HepG2 (cell line): ENCODE measurements around the gene NYAP2. TPM values are rescaled to one million over a fixed set of nuclear protein-coding genes. Genes with fewer than 3 reads are reported as not detected.

Experiments used
- ATAC-seq: fragments of 200-7000 bp; cut with Tn5 transposase; 3 replicates; pipeline ENCODE4 v1.9.1; 2020; ENCODE audit warnings: mild to moderate bottlenecking, moderate library complexity
- BruUV-seq: library from RNA; stranded (reverse); fragments of 400-500 nt; replicated peaks from 2 replicates; lab custom pipeline; 2021; lab: Mats Ljungman, UMichigan
- CTCF ChIA-PET: fragments of 300-600 bp; formaldehyde crosslinking; extraction: SDS; loops from one replicate; lab custom pipeline; 2021; ENCODE audit warnings: low total read pairs, inconsistent platforms, low intra/inter-chr PET ratio; lab: Yijun Ruan, JAX
- POLR2A ChIA-PET: fragments of 350-600 bp; sonication (Branson Sonifier 250); formaldehyde crosslinking; loops from one replicate; lab custom pipeline; 2020; ENCODE audit warnings: antibody characterized with exemption, inconsistent platforms; lab: Yijun Ruan, JAX
- DNase-seq: peaks from one replicate; pipeline ENCODE4 v3.0.0-alpha.2; 2015; ENCODE audit warnings: low spot score
- FAIRE-seq: peaks from 3 replicates; lab custom pipeline; 2011; peaks lifted over from hg19 to GRCh38; lab: Jason Lieb, UNC
- H2AFZ ChIP-seq: one replicate; pipeline ENCODE4 v1.6.1; 2011; ENCODE audit warnings: low read length, inconsistent platforms
- H3K27ac ChIP-seq: fragments of 300-600 bp; 3 replicates; pipeline ENCODE4 v1.8.0; 2011; ENCODE audit warnings: mixed run types, mild to moderate bottlenecking, mixed read lengths, low read length, inconsistent platforms; ENCODE audit not compliant: insufficient read depth; ENCODE audit errors: extremely low read length
- H3K27me3 ChIP-seq, 2 experiments: fragments of 200-600 bp in 1 of 2; 2 replicates in 1 of 2; 3 replicates in 1 of 2; pipeline versions ENCODE4 v1.6.0 to v1.8.0; 2011; ENCODE audit warnings: low read length in 2 of 2, mild to moderate bottlenecking in 2 of 2, moderate library complexity in 2 of 2, inconsistent platforms in 1 of 2; ENCODE audit not compliant: insufficient read depth in 2 of 2, control insufficient read depth in 1 of 2
- H3K36me3 ChIP-seq, 2 experiments: fragments of 200-600 bp in 1 of 2; replicated peaks in 1 of 2; 2 replicates in 1 of 2; 3 replicates in 1 of 2; pipeline versions ENCODE4 v1.5.1 to v1.8.0; 2011; ENCODE audit warnings: low read length in 2 of 2, inconsistent platforms in 1 of 2; ENCODE audit not compliant: insufficient read depth in 2 of 2, control insufficient read depth in 1 of 2
- H3K4me1 ChIP-seq: 2 replicates; pipeline ENCODE4 v1.5.1; 2012; ENCODE audit warnings: low read length, inconsistent platforms; ENCODE audit not compliant: insufficient read depth
- H3K4me2 ChIP-seq: 2 replicates; pipeline ENCODE4 v1.6.0; 2011; ENCODE audit warnings: low read depth, low read length, inconsistent platforms
- H3K4me3 ChIP-seq, 3 experiments: fragments of 200-600 bp in 1 of 3; sonication (generic), shearing (Covaris generic) in 1 of 3; replicated peaks in 1 of 3; 2 replicates each; pipeline ENCODE4 v1.5.1; 2011 to 2016; ENCODE audit warnings: low read length in 3 of 3, inconsistent platforms in 2 of 3, low read depth in 2 of 3, mild to moderate bottlenecking in 2 of 3, control low read depth in 1 of 3, mixed read lengths in 1 of 3; ENCODE audit not compliant: insufficient read depth in 1 of 3
- H3K79me2 ChIP-seq: one replicate; pipeline ENCODE4 v1.6.1; 2011; ENCODE audit warnings: low read length, inconsistent platforms; ENCODE audit not compliant: insufficient read depth
- H3K9ac ChIP-seq: 2 replicates; pipeline ENCODE4 v1.6.0; 2011; ENCODE audit warnings: mild to moderate bottlenecking, low read depth, low read length, inconsistent platforms; ENCODE audit not compliant: insufficient read depth
- H3K9me3 ChIP-seq: 2 replicates; pipeline ENCODE4 v1.5.1; 2012; ENCODE audit warnings: mild to moderate bottlenecking, low read length
- H4K20me1 ChIP-seq: 2 replicates; pipeline ENCODE4 v1.6.0; 2011; ENCODE audit warnings: inconsistent platforms, mild to moderate bottlenecking, low read length, moderate library complexity; ENCODE audit not compliant: insufficient read depth
- HMGA1 ChIP-seq: sonication (generic); formaldehyde crosslinking; conservative IDR thresholded peaks from 2 replicates; pipeline ENCODE4 v1.4.0; 2020; ENCODE audit warnings: missing genetic modification reagents
- LCORL ChIP-seq, 2 experiments: fragments of 450-650 bp in 1 of 2; sonication (generic) in 1 of 2; formaldehyde crosslinking in 1 of 2; IDR thresholded peaks; 2 replicates each; pipeline versions ENCODE4 v1.5.0 to v1.6.1; 2017 to 2020; ENCODE audit warnings: antibody characterized with exemption in 1 of 2, missing genetic modification reagents in 1 of 2
- RXRA ChIP-seq: sonication (generic); formaldehyde crosslinking; IDR thresholded peaks from 2 replicates; pipeline ENCODE4 v1.5.1; 2020; ENCODE audit warnings: missing genetic modification reagents
- SOX6 ChIP-seq, 2 experiments: fragments of 450-650 bp in 1 of 2; sonication (generic) in 1 of 2; formaldehyde crosslinking in 1 of 2; IDR thresholded peaks; 2 replicates each; pipeline versions ENCODE4 v1.4.0 to v1.6.1; 2017 to 2020; ENCODE audit warnings: antibody characterized with exemption in 1 of 2, mild to moderate bottlenecking in 1 of 2, missing genetic modification reagents in 1 of 2
- ZNF17 ChIP-seq: sonication (generic); formaldehyde crosslinking; IDR thresholded peaks from 2 replicates; pipeline ENCODE4 v1.5.0; 2020; ENCODE audit warnings: mild to moderate bottlenecking, missing genetic modification reagents
- ZNF282 ChIP-seq: fragments of 450-650 bp; IDR thresholded peaks from 2 replicates; pipeline ENCODE4 v1.6.1; 2018; ENCODE audit not compliant: partially characterized antibody
- ZNF501 ChIP-seq: sonication (generic); formaldehyde crosslinking; IDR thresholded peaks from 2 replicates; pipeline ENCODE4 v1.5.1; 2020; ENCODE audit warnings: mild to moderate bottlenecking, moderate library complexity, missing genetic modification reagents
- ZNF607 ChIP-seq: sonication (generic); formaldehyde crosslinking; IDR thresholded peaks from 2 replicates; pipeline ENCODE4 v1.5.1; 2020; ENCODE audit warnings: missing genetic modification reagents, mild to moderate bottlenecking, borderline replicate concordance
- WGBS: methylation state at CpG from one replicate; pipeline ENCODE4 v1.1.6; 2017; ENCODE audit warnings: low lambda C conversion rate; 5-methylcytosine and 5-hydroxymethylcytosine counted together
- in situ Hi-C: cut with HindIII; loops from 2 replicates; pipeline ENCODE4 v1.10.0; 2017; ENCODE audit warnings: low pct_unique_long_range_greater_than_20kb; ENCODE audit not compliant: extremely low pct_ligation_motif_present
- intact Hi-C: fragments of 100-400 bp; cut with micrococcal nuclease; formaldehyde crosslinking; loops from one replicate; pipeline ENCODE4 v1.10.0; 2022; ENCODE audit not compliant: unreplicated experiment
- polyA plus RNA-seq, 8 experiments: library from polyadenylated mRNA; depleted of rRNA in 3 of 8; stranded (reverse) in 7 of 8; unstranded in 1 of 8; fragments of >200 nt; fragmentation: Illumina TruSeq in 4 of 8; extraction: Trizol in 4 of 8; gene quantifications; 2 replicates each; pipeline versions ENCODE4 v1.2.1 to v1.2.3, GENCODE V29; 2011 to 2016; ENCODE audit warnings: low read depth in 4 of 8, missing spikeins in 1 of 8, mixed read lengths in 1 of 8; ENCODE audit not compliant: insufficient read depth in 1 of 8
- total RNA-seq, 5 experiments: library from RNA; depleted of rRNA; stranded (reverse); fragments of >200 nt; fragmentation: Illumina TruSeq; extraction: Trizol; gene quantifications; 2 replicates each; pipeline ENCODE4 v1.2.3, GENCODE V29; 2016; ENCODE audit warnings: low read depth in 1 of 5
- TF ChIP-seq, protein P1 (sequence below): sonication (generic); formaldehyde crosslinking; IDR thresholded peaks from 2 replicates; pipeline ENCODE4 v1.4.0; 2020; ENCODE audit warnings: missing genetic modification reagents, borderline replicate concordance
- TF ChIP-seq, protein P2 (sequence below): sonication (generic); formaldehyde crosslinking; IDR thresholded peaks from 2 replicates; pipeline ENCODE4 v1.4.0; 2020; ENCODE audit warnings: low read depth, mild to moderate bottlenecking, missing genetic modification reagents
- TF ChIP-seq, protein P3 (sequence below), 2 experiments: sonication (generic) in 1 of 2; formaldehyde crosslinking in 1 of 2; IDR thresholded peaks; 2 replicates each; pipeline versions ENCODE4 v1.5.1 to v1.6.1; 2011 to 2020; ENCODE audit warnings: borderline replicate concordance in 1 of 2, low read depth in 1 of 2, low read length in 1 of 2, mild to moderate bottlenecking in 1 of 2, missing genetic modification reagents in 1 of 2, moderate library complexity in 1 of 2
- TF ChIP-seq, protein P4 (sequence below): sonication (generic); formaldehyde crosslinking; IDR thresholded peaks from 2 replicates; pipeline ENCODE4 v1.5.1; 2020; ENCODE audit warnings: mild to moderate bottlenecking, missing genetic modification reagents
- TF ChIP-seq, protein P5 (sequence below): sonication (generic); formaldehyde crosslinking; IDR thresholded peaks from 2 replicates; pipeline ENCODE4 v1.5.1; 2020; ENCODE audit warnings: mild to moderate bottlenecking, moderate library complexity, missing genetic modification reagents

NYAP2 gene
- total and polyA plus RNA-seq, 2 of the 13 experiments (the other 11 are each of a cell fraction or from before 2014, with no cell fraction given): not detected

DNA sequence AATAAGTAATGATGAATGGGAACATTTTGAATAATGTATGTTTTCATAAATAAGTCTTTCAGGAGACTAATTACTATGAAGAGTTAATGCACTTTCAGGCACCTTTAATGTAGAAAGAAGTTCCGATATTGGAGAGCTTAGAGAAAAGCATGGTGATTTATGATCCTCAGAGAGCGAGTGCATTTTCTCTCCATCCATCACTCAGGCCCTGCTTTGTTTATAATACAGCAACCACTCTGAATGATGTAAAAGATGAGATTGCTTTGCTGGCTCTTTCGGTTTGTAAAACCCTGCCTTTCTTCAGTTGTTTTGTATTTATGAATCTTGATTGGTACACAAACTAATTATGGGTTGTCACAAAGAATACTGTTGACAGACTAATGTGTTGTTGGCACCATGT, 132.0 kb downstream of the NYAP2 start:
- Histone ChIP-seq H3K9ac (no peak overlapping the region), H3K9me3 (no peaks in the 10 kb centered on the region), H3K79me2 (no peaks in the 10 kb centered on the region), H3K27ac (no peak overlapping the region), H3K27me3 (no peaks in the 10 kb centered on the region; a peak in 1 of 5 replicates), H3K4me2 (no peak overlapping the region), H3K4me1 (no peaks in the 10 kb centered on the region), H2AFZ (no peak overlapping the region), H4K20me1 (no peaks in the 10 kb centered on the region; the same call in 1 of the 2 replicates), H3K4me3 (no peak overlapping the region), H3K36me3 (no peaks in the 10 kb centered on the region)
- WGBS: 26% methylated on average over 3 of the region's 3 CpGs
- POLR2A ChIA-PET: no interaction called here
- intact Hi-C loops (no loop called here), in situ Hi-C loops (no loop called here)
- ATAC-seq: no peak
- CTCF ChIA-PET: no interaction called here
- no TSS peak for BruUV-seq
- no peak for FAIRE-seq
- DNase-seq: no peak
- TF ChIP-seq, protein P1, sequence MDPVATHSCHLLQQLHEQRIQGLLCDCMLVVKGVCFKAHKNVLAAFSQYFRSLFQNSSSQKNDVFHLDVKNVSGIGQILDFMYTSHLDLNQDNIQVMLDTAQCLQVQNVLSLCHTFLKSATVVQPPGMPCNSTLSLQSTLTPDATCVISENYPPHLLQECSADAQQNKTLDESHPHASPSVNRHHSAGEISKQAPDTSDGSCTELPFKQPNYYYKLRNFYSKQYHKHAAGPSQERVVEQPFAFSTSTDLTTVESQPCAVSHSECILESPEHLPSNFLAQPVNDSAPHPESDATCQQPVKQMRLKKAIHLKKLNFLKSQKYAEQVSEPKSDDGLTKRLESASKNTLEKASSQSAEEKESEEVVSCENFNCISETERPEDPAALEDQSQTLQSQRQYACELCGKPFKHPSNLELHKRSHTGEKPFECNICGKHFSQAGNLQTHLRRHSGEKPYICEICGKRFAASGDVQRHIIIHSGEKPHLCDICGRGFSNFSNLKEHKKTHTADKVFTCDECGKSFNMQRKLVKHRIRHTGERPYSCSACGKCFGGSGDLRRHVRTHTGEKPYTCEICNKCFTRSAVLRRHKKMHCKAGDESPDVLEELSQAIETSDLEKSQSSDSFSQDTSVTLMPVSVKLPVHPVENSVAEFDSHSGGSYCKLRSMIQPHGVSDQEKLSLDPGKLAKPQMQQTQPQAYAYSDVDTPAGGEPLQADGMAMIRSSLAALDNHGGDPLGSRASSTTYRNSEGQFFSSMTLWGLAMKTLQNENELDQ: no peak
- TF ChIP-seq ZNF17 (CRISPR knock-in tag) (no peak), HMGA1 (CRISPR knock-in tag) (no peak), ZNF607 (no peak), RXRA (CRISPR knock-in tag) (no peak), SOX6 (IDR thresholded peaks at IDR 0.05) (no peak), SOX6 (CRISPR knock-in tag; IDR thresholded peaks at IDR 0.05) (no peak), ZNF501 (CRISPR knock-in tag) (no peak), ZNF282 (no peak), LCORL (IDR thresholded peaks at IDR 0.05) (no peak), LCORL (CRISPR knock-in tag; IDR thresholded peaks at IDR 0.05) (no peak)
- TF ChIP-seq, protein P2, sequence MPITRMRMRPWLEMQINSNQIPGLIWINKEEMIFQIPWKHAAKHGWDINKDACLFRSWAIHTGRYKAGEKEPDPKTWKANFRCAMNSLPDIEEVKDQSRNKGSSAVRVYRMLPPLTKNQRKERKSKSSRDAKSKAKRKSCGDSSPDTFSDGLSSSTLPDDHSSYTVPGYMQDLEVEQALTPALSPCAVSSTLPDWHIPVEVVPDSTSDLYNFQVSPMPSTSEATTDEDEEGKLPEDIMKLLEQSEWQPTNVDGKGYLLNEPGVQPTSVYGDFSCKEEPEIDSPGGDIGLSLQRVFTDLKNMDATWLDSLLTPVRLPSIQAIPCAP (CRISPR knock-in tag): no peak
- TF ChIP-seq, protein P3, sequence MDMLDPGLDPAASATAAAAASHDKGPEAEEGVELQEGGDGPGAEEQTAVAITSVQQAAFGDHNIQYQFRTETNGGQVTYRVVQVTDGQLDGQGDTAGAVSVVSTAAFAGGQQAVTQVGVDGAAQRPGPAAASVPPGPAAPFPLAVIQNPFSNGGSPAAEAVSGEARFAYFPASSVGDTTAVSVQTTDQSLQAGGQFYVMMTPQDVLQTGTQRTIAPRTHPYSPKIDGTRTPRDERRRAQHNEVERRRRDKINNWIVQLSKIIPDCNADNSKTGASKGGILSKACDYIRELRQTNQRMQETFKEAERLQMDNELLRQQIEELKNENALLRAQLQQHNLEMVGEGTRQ (IDR thresholded peaks at IDR 0.05; ENCODE audit: low read depth, low read length): no peak
- TF ChIP-seq, protein P3 (CRISPR knock-in tag; IDR thresholded peaks at IDR 0.05; ENCODE audit: borderline replicate concordance): no peak
- TF ChIP-seq, protein P4, sequence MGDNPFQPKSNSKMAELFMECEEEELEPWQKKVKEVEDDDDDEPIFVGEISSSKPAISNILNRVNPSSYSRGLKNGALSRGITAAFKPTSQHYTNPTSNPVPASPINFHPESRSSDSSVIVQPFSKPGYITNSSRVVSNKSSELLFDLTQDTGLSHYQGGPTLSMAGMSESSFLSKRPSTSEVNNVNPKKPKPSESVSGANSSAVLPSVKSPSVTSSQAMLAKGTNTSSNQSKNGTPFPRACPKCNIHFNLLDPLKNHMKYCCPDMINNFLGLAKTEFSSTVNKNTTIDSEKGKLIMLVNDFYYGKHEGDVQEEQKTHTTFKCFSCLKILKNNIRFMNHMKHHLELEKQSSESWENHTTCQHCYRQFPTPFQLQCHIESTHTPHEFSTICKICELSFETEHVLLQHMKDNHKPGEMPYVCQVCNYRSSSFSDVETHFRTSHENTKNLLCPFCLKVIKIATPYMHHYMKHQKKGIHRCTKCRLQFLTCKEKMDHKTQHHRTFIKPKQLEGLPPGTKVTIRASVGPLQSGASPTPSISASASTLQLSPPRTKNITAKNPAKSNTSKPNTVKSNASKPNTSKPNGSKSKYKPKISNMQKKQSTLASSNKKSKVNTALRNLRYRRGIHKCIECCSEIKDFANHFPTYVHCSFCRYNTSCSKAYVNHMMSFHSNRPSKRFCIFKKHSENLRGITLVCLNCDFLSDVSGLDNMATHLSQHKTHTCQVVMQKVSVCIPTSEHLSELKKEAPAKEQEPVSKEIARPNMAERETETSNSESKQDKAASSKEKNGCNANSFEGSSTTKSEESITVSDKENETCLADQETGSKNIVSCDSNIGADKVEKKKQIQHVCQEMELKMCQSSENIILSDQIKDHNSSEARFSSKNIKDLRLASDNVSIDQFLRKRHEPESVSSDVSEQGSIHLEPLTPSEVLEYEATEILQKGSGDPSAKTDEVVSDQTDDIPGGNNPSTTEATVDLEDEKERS (CRISPR knock-in tag): no peak
- TF ChIP-seq, protein P5, sequence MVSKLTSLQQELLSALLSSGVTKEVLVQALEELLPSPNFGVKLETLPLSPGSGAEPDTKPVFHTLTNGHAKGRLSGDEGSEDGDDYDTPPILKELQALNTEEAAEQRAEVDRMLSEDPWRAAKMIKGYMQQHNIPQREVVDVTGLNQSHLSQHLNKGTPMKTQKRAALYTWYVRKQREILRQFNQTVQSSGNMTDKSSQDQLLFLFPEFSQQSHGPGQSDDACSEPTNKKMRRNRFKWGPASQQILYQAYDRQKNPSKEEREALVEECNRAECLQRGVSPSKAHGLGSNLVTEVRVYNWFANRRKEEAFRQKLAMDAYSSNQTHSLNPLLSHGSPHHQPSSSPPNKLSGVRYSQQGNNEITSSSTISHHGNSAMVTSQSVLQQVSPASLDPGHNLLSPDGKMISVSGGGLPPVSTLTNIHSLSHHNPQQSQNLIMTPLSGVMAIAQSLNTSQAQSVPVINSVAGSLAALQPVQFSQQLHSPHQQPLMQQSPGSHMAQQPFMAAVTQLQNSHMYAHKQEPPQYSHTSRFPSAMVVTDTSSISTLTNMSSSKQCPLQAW (CRISPR knock-in tag): no peak
